OCI-LY1 (cell line): ENCODE results near the gene CREG2.
"Not testable (repeated sequence)": the region's sequence is repeated elsewhere in the genome, so short reads cannot be mapped to it uniquely, and the experiment has no call there.

Source experiments
- H2AFZ ChIP-seq: fragments of 200-600 bp; sonication (generic), shearing (Covaris generic); 2 replicates; pipeline ENCODE4 v1.6.0; 2014; ENCODE audit warnings: antibody characterized with exemption, mild to moderate bottlenecking, low read length
- H3F3A ChIP-seq: fragments of 200-600 bp; sonication (generic), shearing (Covaris generic); 2 replicates; pipeline ENCODE4 v1.6.0; 2014; ENCODE audit warnings: mild to moderate bottlenecking, antibody characterized with exemption, low read length, moderate library complexity; ENCODE audit not compliant: insufficient read depth
- H3K27ac ChIP-seq: fragments of 200-600 bp; sonication (generic); 2 replicates; pipeline ENCODE4 v1.5.1; 2014; ENCODE audit warnings: low read length, mixed run types, mild to moderate bottlenecking, low read depth; ENCODE audit not compliant: poor library complexity, severe bottlenecking
- H3K27me3 ChIP-seq: fragments of 200-600 bp; sonication (generic); 2 replicates; pipeline ENCODE4 v1.6.0; 2014; ENCODE audit warnings: antibody characterized with exemption, mild to moderate bottlenecking, low read length, moderate library complexity; ENCODE audit not compliant: insufficient read depth
- H3K36me3 ChIP-seq: fragments of 200-600 bp; sonication (generic); 2 replicates; pipeline ENCODE4 v1.6.1; 2014; ENCODE audit warnings: mild to moderate bottlenecking, antibody characterized with exemption, low read length, moderate library complexity, mixed read lengths; ENCODE audit not compliant: insufficient read depth
- H3K4me1 ChIP-seq: fragments of 200-600 bp; sonication (generic); 2 replicates; pipeline ENCODE4 v1.5.1; 2014; ENCODE audit warnings: mild to moderate bottlenecking, low read length, moderate library complexity; ENCODE audit not compliant: insufficient read depth, severe bottlenecking
- H3K4me2 ChIP-seq: fragments of 200-600 bp; sonication (generic), shearing (Covaris generic); 2 replicates; pipeline ENCODE4 v1.6.1; 2014; ENCODE audit warnings: low read length
- H3K4me3 ChIP-seq: fragments of 200-600 bp; sonication (generic); 2 replicates; pipeline ENCODE4 v1.5.1; 2014; ENCODE audit warnings: low read length, low read depth, mild to moderate bottlenecking, mixed read lengths; ENCODE audit not compliant: poor library complexity, severe bottlenecking
- H3K79me2 ChIP-seq: fragments of 200-600 bp; shearing (Covaris generic); 2 replicates; pipeline ENCODE4 v1.6.1; 2016; ENCODE audit warnings: mixed run types, low read length, mixed read lengths; ENCODE audit not compliant: insufficient read depth
- H3K9ac ChIP-seq: fragments of 200-600 bp; sonication (generic), shearing (Covaris generic); 2 replicates; pipeline ENCODE4 v1.6.1; 2014; ENCODE audit warnings: mild to moderate bottlenecking, low read length, mixed read lengths
- H3K9me2 ChIP-seq: fragments of 200-600 bp; sonication (generic), shearing (Covaris generic); 2 replicates; pipeline ENCODE4 v1.6.1; 2014; ENCODE audit warnings: low read depth, mild to moderate bottlenecking, low read length, mixed read lengths
- H3K9me3 ChIP-seq: fragments of 200-600 bp; shearing (Covaris generic); 2 replicates; pipeline ENCODE4 v1.6.1; 2014; ENCODE audit warnings: low read length, mixed read lengths
- H4K20me1 ChIP-seq: fragments of 200-600 bp; sonication (generic), shearing (Covaris generic); 2 replicates; pipeline ENCODE4 v1.6.0; 2016; ENCODE audit warnings: mild to moderate bottlenecking, low read length; ENCODE audit not compliant: insufficient read depth
- CTCF ChIP-seq: fragments of 200-600 bp; sonication (generic), shearing (Covaris generic); IDR thresholded peaks from 2 replicates; pipeline ENCODE4 v1.5.1; 2017; ENCODE audit warnings: mild to moderate bottlenecking, antibody characterized with exemption, low read length, moderate library complexity, mixed read lengths
- EZH2 ChIP-seq: fragments of 200-600 bp; sonication (generic), shearing (Covaris generic); IDR thresholded peaks from 2 replicates; pipeline ENCODE4 v1.8.0; 2017; ENCODE audit warnings: borderline replicate concordance, mixed run types, mild to moderate bottlenecking, antibody characterized with exemption, low read length, moderate library complexity, mixed read lengths

The CREG2 gene

GRCh38 chr2:101356055-101356454 is 31.2 kb downstream of the CREG2 start:
- no peaks in the 10 kb centered on the region for H3K79me2 ChIP-seq
- H3K4me1 ChIP-seq: no peaks in the 10 kb centered on the region

DNA sequence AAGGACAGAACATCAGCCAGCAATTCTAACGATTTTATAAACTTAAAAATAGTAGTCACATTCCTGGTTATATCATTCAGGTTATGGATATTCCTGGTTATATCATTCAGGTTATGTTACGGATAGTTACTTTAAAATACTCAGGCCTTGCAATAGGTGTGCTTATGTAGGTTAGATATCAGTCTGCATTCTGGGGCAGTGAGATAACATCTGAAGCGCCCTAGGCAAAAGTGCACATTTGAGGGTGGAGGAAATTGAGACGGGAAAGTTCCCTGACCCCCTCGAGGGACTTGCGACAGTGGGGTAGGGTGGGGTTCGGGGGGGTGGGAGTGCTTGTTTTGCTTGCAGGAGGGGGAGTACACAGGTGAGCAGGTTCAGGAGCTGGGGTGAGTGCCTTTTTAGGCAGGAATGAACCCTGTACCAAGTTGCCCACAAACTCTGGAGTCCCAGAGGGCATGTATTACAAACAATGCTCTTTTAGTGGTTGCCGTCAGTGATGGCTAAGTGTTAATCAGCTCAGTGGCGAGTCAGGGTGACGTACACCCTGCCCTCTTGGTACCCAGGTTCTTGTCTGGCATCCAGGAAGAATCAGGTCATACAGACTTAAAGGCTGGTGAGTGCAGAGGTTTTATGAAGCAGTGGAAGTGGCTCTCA is 31.8 kb downstream of the CREG2 start:
- H3K9me2 ChIP-seq: no peaks in the 10 kb centered on the region
- no peak overlapping the region for H2AFZ ChIP-seq
- no peaks in the 10 kb centered on the region for H3K79me2 ChIP-seq
- H3K4me1 ChIP-seq: no peaks in the 10 kb centered on the region
- H3F3A ChIP-seq: no peaks in the 10 kb centered on the region
- no peak overlapping the region for H3K4me3 ChIP-seq
- no peak overlapping the region for H3K27ac ChIP-seq
- no peak for TF ChIP-seq CTCF
- no peak for TF ChIP-seq EZH2
- no peak overlapping the region for H3K9ac ChIP-seq
- H3K27me3 ChIP-seq: no peaks in the 10 kb centered on the region
- H3K36me3 ChIP-seq: no peaks in the 10 kb centered on the region
- H4K20me1 ChIP-seq: no peaks in the 10 kb centered on the region
- H3K4me2 ChIP-seq: no peak overlapping the region
- H3K9me3 ChIP-seq: no peaks in the 10 kb centered on the region

More at GRCh38 chr2:101356055-101356454, 31.2 kb downstream of the CREG2 start:
- H3K27ac ChIP-seq: no peak overlapping the region
- no peaks in the 10 kb centered on the region for H3F3A ChIP-seq
- no peak overlapping the region for H2AFZ ChIP-seq
- H3K4me3 ChIP-seq: no peak overlapping the region
- no peak overlapping the region for H3K9ac ChIP-seq
- no peak for TF ChIP-seq CTCF
- no peak for TF ChIP-seq EZH2
- no peaks in the 10 kb centered on the region for H3K27me3 ChIP-seq
- no peaks in the 10 kb centered on the region for H4K20me1 ChIP-seq
- no peaks in the 10 kb centered on the region for H3K9me2 ChIP-seq
- no peaks in the 10 kb centered on the region for H3K9me3 ChIP-seq
- H3K4me2 ChIP-seq: no peak overlapping the region
- no peaks in the 10 kb centered on the region for H3K36me3 ChIP-seq

DNA sequence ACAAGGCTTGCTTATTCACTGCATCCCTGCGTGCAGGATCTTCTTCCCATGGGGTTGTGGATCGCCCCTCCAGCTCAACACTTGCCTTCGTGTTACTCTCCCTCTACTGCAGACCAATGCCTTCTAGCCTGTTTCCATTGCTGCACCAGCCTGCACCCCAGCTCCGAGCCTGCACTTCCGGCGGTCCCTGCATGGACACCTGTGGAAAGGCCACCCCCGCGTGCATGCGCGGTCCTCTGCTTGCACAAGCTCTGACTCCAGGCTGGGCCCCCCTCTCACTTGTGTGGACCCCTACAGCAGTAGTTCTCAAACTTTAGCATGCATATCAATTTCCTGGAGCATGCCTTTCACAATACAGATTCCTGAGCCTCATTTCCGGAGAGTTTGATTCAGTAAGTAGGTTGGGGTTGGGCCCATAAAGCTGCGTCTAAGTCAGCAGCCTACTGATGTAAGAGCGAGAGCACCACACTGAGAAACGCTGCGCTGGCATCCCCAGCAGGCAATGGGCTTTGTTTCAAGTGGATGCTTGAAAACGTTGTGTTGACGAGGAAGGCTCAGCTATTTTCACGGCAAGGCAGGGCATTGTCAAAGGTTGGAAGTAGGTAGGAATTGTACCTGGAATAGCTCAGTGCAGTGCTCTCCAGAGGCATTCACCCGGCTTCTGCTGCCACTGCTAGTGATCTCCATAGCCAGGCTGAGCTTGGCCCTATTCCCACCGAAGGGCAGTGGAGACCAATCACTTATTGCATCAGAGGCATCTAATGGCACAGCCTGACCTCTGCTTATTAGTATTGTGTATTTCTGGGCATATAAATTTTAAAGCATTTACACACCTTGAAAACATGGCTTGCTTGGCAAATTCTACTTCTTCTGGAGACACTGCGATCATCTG is 32.6 kb downstream of the CREG2 start:
- no peaks in the 10 kb centered on the region for H3F3A ChIP-seq
- no peaks in the 10 kb centered on the region for H3K9me2 ChIP-seq
- H3K4me2 ChIP-seq: no peak overlapping the region
- H2AFZ ChIP-seq: no peak overlapping the region
- no peaks in the 10 kb centered on the region for H3K9me3 ChIP-seq
- no peak overlapping the region for H3K9ac ChIP-seq
- no peaks in the 10 kb centered on the region for H3K27me3 ChIP-seq
- H3K4me1 ChIP-seq: no peaks in the 10 kb centered on the region
- H3K4me3 ChIP-seq: no peak overlapping the region
- no peak overlapping the region for H3K27ac ChIP-seq
- no peaks in the 10 kb centered on the region for H3K79me2 ChIP-seq
- no peaks in the 10 kb centered on the region for H4K20me1 ChIP-seq
- no peak for TF ChIP-seq EZH2
- no peak for TF ChIP-seq CTCF
- no peaks in the 10 kb centered on the region for H3K36me3 ChIP-seq

GRCh38 chr2:101352631-101353030 is 34.7 kb downstream of the CREG2 start:
- not testable (repeated sequence) for H3K4me2 ChIP-seq

More at GRCh38 chr2:101352631-101353030, 34.7 kb downstream of the CREG2 start:
- H4K20me1 ChIP-seq, H3K79me2 ChIP-seq, H3K4me3 ChIP-seq, H3F3A ChIP-seq, H3K27ac ChIP-seq, H3K9ac ChIP-seq, H3K4me1 ChIP-seq, H3K9me2 ChIP-seq, H3K27me3 ChIP-seq, H3K9me3 ChIP-seq, H2AFZ ChIP-seq, H3K36me3 ChIP-seq: not testable (repeated sequence)
